GM18873 (cell line): ENCODE measurements around the gene MCRIP1.

Source experiments
- ATAC-seq: cut with Tn5 transposase; IDR thresholded peaks from one replicate; pipeline ENCODE4 v1.9.1; 2021; ENCODE audit warnings: mild to moderate bottlenecking, moderate library complexity, moderate number of reproducible peaks; ENCODE audit not compliant: unreplicated experiment, low FRiP score

The MCRIP1 gene

DNA sequence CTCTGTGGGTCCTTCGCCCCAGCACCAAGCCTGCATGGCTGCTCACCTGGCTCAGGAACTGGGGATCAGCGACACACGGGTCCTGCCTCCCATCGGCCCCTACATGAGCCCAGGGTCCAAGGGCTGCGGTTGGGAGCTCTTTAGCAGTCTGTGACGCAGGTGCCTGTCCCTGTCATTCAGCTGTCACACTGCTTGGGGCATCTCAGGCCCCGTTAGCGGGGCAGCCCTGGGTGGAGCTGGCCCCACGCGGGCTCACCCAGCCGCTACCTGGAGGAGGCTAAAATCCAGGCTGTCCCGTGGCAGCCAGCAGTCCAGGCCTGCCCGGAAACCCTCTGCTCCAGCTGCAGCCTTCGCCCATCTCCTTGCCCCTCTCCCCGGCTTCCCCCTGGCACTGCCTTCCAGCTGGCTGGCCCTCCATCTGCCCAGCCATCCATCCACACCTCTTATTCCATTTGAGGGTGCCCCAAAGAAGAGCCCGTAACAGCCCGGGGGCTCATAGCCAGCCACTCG is 25.8 kb downstream of the MCRIP1 start:
- ATAC-seq = no peak

DNA sequence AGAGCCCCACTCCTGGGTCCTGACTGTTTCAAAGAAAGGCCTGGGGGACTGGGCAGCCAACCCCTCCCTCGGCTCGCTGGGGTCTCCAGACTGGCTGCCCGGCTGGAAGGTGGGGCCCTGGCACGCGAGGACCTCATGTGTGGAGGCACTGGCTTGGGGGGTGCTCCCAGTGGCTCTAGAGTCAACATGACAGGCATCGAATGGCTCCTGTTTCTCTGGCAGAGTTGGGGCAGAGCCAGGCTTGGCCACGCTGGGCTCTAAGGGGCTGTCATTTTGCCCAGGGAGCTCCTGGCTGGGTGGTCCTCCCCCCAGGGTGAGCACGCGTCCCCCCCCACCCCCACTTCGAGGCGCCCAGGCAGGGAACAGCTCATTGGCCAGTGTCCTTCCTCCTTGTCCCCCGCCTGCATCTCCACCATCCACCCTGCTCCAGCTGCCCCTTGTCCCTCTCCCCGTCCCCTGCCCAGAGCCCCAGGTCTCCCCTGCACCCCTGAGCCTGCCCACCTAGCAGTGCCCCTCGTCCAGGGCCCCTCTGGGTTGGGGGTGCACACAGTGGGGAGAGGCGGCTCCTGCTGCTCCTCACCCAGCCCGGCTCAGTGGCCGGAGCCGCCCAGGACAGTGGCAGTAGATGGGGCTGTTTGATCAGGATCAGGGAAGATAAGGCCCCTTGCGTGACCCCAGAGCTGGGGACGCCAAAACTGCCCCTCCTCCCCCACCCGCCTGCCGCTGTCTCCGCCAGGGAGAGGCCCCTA is 26.5 kb downstream of the MCRIP1 start:
- no peak for ATAC-seq

DNA sequence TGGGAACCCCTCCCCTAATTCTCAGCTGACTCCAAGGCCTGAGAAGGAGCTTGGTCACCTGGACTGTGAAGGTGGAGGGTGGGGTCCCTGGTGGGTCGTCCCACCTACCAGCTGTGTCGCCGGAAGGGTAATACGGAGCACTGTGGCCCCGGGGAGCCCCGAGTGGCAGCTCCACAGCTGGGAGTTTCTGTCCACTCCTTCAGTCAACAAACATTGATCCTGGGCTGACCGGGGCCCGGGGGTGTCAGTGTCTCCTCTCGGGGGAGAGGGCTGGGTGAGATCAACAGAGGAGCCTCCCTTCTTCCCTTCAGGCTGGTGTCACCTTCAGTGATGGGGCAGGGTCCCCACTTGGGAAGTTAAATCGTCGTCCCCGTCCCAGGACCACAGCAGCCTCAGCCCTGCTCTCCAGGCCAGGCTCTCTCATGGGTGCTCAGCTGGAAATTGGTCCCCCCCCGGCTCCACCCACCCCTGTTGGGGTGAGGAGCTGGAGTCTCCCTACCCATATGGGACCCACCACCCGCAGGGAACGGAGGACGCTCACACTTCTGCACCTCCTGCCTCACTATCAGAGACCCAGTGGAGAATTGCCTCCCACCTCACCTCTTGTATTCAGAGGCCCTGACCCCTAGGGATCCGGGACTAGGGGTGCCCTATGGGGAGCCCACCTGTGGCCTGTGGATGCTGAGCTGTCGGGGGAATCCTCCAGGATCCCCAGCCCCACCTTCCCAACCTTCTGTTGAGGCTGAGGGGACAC is 27.2 kb downstream of the MCRIP1 start:
- ATAC-seq = no peak

DNA sequence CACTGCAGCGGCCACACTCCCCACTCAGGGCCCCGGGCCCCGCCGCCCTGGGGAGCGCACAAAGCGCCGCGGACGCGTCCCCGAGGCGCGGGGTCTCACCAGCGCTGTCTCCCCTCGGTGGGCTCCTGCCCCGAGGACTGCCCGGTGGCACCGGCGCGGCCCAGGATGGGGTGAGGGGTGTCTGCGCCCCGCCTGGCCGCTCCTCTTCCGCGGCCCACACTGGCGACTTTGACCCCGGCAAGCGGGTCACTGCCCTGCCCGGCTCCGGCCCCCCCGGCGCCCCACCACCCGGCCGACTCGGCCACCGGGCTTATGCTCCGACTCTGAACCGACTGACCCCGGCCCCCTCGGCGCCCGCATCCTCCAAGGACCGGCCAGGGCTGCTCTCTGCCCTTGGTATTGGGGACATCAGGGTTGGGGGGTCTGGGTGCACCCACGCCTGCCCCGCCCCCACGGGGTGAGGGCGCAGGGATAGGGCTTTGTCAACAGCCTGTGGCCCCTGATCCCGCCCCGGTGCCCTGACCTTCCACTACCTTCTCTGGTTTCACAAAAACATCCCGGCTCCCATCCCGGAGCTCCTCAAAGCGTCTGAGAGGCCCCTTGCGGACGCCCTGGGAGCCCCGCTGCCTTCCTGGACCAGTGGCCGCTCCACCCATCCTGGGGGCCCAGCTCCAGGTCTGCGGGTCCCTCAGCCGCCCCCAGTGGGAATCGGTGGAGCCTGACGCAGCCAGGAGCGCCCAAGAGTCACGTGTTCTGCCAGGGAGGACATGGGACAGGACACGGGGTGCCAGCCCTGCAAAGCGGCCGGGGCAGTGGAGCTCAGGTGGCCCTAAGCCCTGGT is 28.3 kb downstream of the MCRIP1 start:
- no peak for ATAC-seq

DNA sequence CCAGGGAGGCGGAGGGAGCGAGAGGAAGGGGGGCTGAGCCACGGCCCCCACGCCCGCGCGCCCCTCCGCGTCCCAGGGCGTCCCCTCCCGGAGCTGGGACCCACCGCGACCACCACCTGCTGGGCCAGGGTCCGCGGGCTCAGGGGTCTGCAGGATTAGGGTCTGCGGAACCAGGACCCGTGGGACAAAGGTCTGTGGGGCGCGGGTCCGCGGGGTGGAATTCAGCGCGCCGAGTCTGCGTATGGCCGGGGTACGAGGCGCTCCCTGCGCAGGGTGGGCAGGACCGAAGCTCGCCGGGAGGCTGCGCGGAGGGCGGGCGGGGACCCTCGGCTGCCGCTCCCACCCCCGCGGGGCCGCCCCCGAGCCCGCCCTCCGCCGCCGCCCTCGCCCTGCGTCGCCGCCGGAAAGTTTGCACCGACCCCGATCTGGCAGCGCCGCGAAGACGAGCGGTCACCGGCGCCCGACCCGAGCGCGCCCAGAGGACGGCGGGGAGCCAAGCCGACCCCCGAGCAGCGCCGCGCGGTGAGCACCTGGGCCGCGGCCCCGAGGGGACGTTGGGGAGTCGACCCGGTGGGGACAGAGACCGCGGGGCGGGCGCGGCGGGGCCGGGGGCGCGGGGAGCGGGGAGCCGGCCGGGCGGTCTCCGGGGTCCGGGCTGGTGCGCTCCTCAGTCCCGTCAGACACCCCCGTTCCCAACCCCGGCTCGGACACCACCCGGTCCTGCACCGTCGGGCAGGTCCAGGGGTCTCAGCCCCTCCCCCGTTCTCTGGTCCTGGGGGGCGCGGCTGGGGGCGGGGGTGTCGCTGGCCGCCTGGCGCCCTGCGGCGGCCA is 29.1 kb downstream of the MCRIP1 start, which contains the start of gene GCGR:
Gene GCGR, plus strand, starts transcription at position 423 of the 831 bp plus-strand sequence. CDS start 4,869 bp downstream, outside the sequence.
- ATAC-seq = no peak

DNA sequence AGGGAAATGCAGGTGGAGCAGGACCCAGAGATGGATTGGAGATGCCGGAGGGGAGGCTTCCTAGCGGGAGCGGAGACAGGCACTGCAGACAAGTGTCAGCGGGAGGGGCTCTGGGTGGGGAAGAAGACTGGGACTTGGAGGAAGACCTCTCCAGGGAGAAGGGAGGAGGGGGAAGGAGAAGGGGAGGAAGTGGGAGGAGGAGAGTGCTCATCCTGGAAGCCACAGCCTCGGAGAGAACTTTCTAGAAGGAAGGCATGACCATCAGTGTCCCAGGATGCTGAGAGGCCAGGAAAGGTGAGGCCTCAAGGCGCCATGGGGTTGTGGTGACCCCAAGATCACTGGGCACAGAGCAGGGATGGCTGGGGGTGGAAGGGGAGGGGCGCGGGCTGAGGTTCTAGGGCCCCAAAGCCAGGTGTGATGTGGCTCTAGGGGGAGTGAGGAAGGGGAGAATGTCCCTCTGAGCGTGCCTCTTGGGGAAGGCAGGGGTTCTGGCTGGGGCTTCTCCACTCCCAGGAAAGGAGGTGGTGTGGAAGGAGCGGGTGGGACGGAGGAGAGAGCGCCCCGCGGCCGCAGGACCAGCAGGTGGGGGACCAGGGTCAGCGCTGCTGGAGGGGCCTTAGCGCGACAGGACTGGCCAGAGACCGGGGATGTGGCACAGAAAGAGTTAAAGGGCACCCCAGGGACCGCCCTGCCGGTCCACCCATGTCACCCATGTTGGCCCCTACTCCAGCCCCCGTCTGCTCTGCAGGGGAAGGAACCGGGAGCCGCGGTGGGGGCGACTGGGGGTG is 30.0 kb downstream of the MCRIP1 start:
- ATAC-seq = no peak

DNA sequence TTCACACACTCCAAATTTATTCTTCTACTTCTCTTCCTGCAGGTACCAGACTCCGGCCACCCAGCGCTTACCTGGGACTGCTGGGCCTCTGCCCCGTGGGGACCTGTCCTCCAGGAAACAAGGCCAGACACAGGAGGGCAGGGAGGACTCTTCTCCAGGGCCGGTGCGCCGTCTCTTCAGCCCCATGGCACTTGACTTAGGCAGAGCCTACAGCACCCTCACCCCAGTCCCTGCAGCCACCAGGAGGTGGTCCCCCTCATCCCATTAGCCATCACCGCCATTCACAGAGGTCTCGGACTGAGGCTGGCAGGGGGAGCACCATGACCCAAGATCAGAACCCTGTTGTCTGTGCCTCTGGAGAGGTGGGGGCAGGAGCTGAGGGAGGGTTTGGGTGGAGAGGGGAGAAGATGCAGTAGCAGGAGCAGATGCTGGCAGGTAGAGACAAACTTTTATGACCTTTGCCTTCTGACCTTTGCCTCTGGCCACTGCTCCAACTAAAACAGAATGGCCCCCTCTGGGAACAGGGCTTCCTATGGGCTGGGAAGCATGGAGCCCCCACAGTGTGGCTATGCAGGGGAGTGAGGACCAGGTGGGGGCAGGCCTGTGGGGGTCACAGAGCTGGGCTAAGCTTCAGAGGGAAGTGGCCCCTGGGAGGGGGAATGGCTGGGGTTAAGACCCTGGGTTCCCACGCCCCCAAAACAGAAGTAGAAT is 30.9 kb downstream of the MCRIP1 start:
- ATAC-seq = no peak

DNA sequence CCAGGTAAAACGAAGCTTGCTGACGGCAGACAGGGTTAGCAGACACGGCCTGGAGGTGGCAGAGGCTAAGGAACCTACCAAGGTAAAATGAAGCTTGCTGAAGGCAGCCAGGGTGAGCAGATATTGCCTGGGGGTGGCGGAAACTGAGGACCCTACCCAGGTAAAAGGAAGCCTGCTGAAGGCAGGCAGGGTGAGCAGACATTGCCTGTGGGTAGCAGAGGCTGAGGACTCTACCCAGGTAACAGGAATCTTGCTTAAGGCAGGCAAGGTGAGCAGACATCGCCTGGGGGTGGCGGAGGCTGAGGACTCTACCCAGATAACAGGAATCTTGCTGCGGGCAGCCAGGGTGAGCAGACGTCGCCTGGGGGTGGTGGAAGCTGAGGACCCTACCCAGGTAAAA is 31.8 kb downstream of the MCRIP1 start:
- no peak for ATAC-seq

DNA sequence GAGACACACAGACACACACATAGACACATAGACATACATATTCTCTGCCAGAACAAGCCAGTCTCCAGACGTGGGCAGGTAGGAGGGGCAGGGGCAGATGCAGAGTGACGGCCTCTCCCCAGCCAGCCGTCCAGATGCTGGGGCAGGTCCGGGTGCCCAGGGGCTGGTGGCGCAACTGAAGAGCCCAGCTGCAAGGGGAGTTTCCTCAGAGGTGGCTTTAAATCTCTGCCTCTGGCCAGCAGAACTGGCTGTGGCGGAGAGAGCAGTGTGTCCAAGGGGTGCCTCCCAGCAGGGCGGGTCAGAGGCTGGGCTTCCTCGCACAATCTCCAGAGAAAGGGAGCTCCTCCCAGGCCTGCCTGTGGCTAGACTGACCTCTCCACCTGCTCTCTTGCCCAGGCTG is 38.6 kb downstream of the MCRIP1 start:
- ATAC-seq = no peak

DNA sequence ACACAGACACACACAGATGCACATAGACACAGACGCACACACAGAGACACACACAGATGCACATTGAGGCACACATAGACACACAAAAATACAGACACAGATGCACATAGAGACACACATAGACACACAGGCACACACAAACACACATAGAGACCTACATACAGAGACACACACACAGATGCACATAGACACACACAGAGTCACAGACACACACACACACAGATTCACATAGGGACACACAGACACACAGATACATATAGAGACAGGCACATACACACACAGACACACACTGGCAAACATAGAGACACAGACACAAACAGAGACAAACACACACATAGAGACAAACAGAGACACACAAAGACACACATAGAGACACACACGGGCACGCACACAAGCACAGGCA is 39.0 kb downstream of the MCRIP1 start:
- ATAC-seq = no peak

DNA sequence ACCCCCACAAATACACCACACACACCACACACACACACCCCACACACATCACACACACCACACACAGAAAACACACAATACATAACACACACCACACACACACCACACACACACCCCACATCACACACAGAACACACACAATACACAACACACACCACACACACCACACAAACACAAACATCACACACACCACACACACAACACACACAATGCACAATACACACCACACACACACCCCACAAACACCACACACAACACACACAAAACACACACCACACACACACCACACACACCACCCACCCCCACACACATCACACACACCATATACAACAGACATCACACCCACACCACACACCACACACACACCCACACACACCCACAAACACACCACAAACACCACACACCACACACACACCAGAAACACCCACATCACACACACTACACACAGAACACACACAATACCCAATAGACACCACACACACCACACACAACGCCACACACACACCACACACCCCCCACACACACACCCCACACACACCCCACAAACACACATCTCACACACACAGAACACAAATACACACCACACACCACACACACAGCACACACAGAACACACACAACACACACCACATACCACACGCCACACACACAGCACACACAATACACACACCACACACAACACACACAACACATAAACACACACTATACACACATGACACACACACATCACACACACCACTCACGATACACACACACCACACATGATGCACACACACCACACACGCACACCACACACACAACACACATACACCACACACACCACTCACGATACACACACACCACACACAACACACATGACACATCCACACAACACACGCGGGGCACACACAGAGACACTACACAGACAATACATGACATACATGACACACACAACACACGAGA is 40.1 kb downstream of the MCRIP1 start:
- no peak for ATAC-seq
